Activated CD4-positive, CD25-positive, alpha-beta regulatory T cell treated with anti-CD3 and anti-CD28 coated beads, Interleukin-2, amount 50 U/mL, for 16 hours (primary cell): Measurements from ENCODE around the gene PTPN11.
"Not testable (repeated sequence)": the region's sequence is repeated elsewhere in the genome, so short reads cannot be mapped to it uniquely, and the experiment has no call there.

Experiments used
- DNase-seq: peaks from one replicate; pipeline ENCODE4 v3.0.0-alpha.2; 2020; ENCODE audit warnings: low read depth, low spot score

The PTPN11 gene

DNA sequence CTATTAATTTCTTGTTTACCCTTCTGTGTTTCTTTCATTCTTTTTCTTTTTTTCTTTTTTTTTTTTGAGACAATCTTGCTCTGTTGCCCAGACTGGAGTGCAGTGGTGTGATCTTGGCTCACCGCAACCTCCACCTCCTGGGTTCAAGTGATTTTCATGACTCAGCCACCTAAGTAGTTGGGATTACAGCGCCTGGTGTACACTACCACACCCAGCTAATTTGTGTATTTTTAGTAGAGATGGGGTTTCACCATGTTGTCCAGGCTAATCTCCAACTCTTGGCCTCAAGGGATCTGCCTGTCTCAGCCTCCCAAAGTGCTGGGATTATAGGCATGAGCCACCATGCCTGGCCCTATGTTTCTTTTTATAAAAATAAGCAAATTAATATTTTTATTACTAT lies 29.4 kb downstream of the PTPN11 start:
- not testable (repeated sequence) for DNase-seq

DNA sequence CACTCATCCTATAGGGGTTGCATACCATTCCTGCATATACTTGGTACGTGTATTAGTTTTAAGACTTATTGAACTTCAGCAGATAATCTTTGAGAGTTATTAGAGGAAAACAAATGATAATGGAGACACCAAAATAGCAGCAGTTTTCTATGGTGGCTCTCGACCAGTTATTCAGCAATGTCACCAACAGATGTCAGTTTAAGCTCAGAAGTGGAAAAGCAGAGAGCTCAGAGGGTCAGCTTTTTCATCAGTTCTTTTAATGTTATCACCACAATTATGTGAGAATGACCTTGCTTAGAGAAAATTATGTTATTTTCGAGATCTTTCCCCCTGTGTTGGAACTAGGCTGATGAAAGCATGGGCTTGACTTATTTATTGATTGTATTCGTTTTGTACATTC lies 32.0 kb downstream of the PTPN11 start:
- no peak for DNase-seq

DNA sequence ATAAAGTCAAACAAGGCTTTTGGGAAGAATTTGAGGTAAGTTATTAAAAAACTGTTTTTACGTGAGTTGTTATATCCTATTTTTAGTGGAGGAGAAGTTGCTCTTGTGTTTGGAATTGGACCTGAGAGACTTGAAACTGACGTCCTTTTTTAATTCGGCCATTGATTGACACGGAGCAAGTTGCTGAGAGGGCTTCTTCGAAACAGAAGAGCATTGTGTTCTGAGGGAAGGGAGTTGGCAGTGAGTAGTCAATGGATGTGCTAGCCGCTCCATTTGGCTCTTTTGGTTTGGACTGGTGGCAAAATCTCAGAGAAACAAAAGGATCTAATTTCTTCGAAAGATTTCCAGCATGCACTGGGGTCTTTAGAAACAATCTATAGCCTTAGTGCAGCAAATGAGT lies 37.3 kb downstream of the PTPN11 start:
- no peak for DNase-seq

DNA sequence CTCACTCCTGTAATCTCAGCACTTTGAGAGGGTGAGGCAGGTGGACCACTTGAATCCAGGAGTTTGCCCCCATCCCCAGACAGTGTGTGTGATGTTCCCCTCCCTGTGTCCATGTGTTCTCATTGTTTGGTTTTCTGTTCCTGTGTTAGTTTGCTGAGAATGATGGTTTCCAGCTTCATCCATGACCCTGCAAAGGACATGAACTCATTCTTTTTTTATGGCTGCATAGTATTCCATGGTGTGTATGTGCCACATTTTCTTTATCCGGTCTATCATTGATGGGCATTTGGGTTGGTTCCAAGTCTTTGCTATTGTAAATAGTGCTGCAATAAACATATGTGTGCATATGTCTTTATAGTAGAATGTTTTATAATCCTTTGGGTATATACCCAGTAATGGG lies 38.4 kb downstream of the PTPN11 start:
- not testable (repeated sequence) for DNase-seq

DNA sequence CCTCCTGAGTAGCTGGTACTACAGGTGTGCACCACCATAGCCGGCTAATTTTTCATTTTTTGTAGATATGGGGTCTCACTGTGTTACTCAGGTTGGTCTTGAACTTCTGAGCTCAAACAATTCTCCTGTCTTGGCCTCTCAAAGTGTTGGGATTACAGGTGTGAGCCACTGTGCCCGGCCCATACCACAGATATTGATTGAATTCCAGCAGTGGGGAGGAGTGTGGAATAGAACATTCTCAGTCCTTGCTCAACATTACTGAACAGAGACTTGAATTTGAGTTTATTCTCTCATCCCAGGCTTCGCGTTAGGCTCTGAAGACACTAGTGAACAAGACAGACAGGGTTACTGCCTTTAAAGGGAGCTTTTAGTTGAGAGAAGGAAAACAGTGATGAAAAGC lies 39.6 kb downstream of the PTPN11 start:
- DNase-seq = no peak

DNA sequence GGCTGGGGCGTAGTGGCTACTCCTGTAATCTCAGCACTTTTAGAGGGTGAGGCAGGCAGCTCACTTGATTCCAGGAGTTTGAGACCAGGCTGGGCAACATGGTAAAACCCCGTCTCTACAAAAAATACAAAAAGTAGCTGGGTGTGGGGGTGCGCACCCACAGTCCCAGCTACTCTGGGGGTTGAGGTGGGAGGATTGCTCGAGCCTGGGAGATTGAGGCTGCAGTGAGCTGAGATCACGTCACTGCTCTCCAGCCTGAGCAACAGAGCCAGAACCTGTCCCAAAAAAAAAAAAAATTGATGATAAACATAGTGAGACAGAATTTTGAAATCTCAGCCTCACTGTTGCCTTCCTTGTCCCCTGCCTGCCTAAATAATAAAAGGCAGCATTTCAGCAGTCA lies 40.0 kb downstream of the PTPN11 start:
- DNase-seq = no peak

DNA sequence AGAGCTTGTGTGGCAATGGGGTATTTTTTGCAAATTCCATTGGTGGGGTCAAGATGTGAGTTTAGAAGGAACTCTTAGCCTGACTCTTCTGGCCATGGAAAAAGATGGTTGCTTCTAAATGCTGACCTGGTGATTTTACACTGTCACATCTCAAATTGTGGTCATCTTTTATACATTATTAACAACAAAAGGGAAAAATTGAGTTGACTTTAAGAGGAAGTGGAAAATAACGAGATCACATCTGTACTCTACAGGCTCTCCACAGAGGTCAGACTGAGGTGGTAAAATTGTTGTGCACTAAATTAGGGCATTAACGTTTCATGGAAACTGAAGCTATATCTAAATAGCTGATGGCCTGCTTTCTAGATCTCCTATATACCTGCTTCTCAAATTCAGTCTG lies 44.7 kb downstream of the PTPN11 start:
- DNase-seq = no peak

DNA sequence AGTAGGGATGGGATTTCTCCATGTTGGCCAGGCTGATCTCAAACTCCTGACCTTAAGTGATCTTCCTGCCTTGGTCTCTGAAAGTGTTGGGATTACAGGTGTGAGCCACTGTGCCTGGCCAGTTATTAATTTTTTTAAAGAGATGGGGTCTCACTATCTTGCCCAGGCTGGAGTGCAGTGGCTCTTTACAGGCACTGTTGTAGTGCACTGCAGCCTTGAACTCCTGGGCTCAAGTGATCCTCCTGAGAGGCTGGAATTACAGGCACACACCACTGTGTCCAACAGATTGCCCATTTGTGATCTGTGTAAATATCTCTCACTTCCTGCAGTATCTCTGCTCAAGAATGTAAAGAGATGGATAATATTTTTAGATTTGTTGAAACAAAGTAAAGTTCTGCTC lies 45.9 kb downstream of the PTPN11 start:
- DNase-seq = no peak

DNA sequence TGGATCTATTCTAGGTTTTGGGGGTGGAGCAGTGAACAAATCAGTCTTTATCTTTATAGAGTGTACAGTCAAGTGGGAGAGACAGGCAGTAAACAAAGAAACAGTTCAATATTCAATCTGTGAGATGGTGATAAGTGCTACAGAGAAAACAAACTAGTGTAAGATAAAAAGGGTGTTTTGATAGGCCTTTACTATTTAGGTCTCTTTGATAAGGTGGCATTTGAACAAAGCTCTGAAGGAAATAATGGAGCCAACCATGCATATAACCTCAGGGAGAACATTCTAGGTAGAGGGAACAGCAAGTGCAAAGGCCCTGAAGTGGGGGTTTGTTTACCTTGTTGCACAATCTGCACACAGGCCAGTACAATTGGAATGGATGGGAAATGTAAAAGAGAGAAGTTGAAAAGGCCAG lies 47.3 kb downstream of the PTPN11 start:
- DNase-seq = no peak

DNA sequence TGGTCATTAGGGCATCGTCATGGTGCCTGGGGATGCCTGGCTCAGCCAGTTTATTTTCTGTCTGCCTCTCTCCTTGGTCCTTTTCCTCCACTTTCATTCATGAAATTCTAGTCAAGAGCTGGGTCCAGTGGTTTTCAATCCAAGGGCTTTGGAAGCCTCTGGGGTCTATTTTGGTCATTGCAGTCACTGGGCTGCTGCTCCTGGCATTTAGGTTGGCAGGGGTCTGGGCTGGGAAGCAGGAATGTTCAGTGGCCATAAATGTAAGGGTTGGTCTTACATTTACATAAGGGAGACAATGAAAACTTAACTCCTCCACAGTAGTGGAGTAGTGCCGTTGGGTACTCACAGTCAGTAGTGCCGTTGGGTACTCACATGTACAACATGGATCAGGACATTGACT lies 48.1 kb downstream of the PTPN11 start:
- no peak for DNase-seq

DNA sequence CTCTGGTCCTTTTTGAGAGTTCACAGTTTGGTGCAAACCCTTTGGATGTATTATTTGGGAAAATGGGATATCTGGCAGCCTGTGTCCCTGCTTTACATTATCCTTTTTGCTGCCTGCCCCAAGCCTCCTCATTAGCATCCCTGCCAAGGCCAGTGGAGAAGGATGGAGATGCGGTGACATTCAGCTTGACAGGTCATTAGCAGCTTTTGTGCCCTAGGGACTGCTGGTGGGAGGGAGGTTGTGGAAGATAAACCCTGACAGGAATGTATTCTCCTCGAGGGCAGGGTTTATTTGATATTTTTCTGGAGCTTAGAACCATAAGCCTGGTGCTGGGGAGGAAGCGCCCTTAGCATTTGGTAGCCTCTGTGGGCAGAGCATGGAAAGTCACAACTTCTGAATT lies 49.3 kb downstream of the PTPN11 start:
- DNase-seq = no peak

DNA sequence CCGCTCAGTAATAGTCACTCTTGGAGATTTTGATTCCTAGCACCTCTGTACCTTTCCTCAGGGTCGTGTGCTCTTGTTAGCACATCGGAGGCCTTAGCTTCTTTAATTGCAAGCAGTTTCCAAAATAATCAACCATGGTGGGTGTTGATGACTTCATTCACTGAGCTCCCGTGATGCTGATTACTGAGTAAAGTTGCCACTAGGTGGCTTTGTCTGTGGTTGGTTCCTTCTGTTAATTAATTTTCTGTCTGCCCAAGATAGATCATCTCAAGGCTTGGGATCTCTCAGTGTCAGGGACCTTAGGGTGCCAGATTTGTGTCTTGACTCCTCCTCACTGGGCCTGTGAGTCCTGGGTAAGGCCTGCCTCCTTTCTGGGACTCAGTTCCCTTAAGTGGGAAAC lies 54.3 kb downstream of the PTPN11 start:
- DNase-seq = no peak

DNA sequence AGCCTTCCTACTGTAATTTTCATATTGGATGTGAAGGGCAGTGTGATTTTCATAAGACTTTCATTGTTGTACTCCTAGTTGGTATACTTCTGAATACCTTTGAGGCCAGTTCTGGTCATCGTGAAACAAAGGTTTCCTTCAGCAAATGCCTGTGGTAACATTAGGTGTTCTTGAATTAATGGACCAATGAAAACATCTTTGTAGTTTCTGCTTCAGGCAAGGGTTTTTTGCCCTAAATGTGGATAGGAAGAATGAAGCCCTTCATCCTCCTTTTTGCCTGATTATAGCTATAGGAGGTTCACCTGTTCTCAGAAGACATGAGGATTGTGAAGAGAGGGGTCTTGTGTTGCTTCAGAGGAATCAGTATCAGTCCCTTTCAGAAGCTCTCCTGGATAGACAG lies 60.7 kb downstream of the PTPN11 start:
- no peak for DNase-seq

DNA sequence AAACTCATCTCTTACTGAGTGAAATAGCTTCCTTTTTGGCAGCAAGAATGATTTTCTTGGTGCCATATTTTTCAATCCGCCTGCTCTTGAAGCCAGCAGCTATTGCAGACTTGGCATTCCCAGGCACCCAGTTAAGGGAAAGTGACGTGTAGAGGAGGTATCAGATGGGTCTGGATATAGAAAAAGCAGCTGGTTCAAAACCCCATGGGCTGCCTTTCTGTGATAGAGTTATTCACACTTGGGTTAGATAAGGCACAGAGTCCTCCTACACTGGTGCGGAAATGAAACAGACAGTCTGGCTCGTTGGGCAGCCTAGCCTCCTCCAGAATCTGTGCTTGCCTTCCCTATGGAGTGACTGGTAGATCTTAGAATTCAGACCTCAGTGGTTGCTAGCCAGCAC lies 62.2 kb downstream of the PTPN11 start:
- DNase-seq = no peak

DNA sequence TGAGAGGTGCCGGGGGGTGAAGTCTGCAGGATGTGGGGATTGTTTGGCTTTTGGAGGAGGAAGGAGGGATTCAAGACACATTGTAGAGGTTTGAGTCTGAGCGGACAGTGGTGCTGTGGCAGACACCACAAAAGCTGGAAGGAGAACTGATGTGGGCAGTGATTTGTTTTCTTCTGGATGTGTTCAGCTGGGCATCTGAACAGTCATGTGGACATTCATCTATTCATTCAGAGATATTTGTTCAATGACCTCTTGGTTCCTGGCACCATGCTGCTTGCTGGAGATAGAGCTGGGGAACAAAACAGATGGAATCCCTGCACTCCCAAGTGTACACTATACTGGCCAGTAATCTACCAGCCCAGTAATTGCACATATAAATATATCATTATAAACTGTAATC lies 64.0 kb downstream of the PTPN11 start:
- no peak for DNase-seq

DNA sequence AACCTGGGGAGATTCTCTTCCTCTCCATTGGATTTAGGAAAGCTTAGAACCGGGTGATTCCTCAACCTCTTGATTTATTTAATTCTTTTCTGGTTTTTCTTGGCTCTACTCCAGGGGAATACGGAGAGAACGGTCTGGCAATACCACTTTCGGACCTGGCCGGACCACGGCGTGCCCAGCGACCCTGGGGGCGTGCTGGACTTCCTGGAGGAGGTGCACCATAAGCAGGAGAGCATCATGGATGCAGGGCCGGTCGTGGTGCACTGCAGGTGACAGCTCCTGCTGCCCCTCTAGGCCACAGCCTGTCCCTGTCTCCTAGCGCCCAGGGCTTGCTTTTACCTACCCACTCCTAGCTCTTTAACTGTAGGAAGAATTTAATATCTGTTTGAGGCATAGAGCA lies 67.6 kb downstream of the PTPN11 start:
- DNase-seq = no peak

DNA sequence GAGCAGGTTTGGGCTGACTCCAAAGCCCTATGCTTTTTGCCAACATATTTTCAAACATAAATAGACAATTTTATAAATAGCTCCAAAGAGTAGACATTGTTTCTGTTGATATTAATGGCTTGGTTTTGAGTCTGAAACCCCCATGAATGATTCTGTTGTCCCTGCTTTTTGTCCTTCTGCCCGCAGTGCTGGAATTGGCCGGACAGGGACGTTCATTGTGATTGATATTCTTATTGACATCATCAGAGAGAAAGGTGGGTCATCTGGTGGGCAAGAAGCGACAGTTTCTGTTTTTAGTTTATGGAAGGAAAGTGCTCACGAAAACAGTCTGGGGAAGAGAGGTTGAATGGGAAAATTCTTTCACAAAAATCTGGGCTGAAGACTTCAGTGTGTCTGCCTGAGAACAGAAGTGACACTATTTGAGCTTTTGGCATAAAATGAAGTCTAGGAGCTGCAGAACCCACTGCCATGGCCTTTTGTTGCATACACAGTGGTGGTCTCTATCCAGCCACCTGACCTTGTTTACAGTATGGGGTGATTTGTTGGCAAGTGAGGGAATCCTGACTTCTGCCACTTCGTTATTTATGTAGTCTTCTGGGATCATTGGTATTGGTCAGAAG lies 69.6 kb downstream of the PTPN11 start:
- DNase-seq = no peak

DNA sequence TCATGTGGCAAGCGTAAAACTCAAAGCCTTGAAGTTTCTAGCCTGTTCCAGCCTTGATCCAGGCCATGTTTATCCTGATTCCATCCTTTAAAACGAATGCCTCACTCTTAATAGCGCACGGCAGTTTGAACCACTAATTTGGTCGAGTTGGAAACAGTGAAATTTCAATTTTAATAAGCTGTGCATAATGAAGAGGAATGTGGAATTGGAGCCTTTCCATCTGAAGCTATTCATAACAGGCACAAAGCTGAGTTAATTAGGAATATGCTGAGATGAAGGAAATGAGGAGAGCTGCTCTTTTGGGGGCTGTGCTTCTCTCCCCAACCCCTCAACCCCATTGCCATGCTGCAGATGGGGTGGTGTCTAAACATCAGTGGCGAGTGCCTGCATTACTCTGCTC lies 70.7 kb downstream of the PTPN11 start:
- no peak for DNase-seq

DNA sequence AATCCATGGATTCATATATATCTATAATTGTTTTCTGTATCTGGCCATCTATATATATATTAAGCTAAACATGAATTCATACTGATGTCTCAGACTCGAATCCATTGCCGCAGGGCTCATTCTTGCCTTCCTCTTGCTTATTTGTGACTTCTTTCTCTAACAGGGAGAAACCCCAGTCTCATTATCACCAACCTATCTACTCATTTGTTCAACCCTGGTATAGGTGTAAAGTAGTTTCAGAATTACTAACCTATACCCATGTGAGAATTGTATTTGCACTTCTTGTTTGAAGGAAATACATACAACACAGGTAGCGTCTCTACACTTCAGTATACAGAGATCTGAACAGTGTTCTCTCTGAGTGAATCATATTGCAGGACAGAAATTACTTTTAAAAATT lies 77.7 kb downstream of the PTPN11 start:
- no peak for DNase-seq

DNA sequence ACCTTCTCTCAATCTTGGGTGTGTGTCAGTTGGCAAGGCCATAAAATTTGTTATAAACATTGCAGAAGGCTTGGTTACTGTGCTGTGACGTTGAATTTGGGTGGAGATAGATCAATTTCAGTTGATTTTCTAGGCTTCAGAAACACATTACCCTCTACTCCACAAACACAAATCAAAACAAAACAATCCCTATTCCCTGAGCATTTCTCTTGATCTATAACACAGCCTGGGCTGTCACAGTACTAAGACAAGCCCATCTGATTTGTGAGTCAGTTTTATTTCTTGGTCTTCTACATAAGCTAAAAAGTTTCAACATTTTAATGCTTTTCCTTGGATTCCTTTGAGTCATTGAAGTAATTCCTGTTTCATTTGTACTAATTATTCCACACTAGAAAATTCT lies 79.8 kb downstream of the PTPN11 start:
- no peak for DNase-seq

DNA sequence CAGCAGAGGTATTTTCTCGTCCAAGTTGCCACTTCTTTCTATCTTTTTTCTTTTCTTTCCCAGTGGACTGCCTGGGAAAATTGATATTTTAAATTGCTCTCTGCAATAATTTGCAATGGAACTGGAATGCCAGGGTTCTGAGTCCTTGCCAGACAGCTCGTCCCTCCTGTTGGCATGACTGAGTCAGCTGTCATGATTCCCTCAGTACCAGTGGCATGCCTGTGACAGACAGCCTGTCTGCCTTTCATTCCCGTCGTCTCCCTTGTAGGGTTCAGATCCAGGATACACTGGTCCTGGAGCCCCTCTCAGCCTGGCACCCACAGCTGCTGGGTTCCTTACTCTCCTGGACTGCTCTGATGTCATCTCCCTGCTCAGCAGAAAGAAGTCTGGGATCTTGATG lies 84.8 kb downstream of the PTPN11 start:
- DNase-seq = no peak

DNA sequence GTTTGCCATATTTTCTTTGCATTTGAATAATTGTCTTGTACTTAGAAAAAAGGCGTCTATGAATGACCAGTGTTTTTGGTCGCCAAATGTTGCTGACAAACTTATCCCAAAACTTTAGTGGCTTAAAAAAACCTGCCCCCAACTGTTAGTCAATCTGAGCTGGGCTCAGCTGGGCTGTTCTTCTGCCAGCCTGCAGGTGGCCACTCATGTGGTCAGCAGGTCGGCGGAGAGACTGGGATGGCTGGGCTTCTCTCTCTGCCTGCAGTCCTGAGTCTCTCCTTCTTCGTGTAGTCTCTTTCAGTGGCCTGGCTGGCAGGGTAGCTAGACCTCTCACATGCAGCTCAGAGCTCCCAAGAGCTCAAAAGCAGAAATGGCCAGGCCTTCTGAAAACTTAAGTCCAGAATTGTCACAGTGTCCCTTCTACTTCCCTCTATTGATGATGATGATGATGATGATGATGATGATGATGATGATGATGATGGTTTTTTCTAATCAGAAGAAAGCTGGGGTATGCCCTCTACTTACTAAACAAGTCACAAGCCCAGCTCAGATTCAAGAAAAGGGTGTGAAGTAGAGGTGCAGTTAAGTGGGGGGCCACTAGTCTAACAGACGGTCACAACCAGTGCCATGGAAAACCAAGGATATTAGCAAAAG lies 87.9 kb downstream of the PTPN11 start:
- DNase-seq = no peak

DNA sequence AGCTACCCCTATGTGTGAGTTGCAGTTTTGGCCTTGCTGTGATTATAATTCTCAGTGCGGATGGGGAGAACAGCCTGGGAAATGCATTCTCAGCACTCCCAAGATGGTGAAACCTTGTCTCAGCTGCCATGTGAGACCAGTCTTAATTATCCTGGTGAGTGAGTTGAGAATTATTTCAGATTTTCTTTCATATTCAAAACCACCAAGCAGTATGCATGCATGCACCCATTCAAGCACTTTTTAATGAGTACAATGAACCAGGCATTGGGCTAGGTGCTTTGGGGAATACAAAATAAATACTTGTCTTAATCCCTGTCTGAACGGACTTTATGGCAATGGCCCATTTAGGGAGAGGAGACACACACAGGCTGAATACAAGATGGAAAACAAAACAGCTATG lies 94.7 kb downstream of the PTPN11 start:
- DNase-seq = no peak

DNA sequence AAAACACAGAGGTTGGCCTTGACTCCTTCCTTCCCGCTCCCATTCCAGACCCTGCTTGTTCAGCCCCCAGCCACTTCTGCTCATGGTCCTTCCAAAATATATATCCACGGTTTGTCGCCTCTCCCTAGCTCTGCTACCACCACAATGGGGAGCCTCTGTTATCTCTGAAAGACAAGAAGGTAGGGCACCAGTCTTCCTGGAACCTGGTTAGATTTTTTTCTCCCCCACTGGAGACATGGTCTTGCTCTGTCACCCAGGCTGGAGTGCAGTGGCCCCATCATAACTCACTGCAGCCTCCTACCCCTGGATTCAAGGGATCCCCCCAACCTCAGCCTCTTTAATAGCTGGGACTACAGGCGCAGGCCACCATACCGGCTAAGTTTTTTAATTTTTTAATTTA lies 95.7 kb downstream of the PTPN11 start:
- no peak for DNase-seq
